Esophagus muscularis mucosa (tissue), 4 donors: Measurements from ENCODE around the gene ENPP4.

Experiments
- EP300 ChIP-seq: sonication (generic); formaldehyde crosslinking; IDR thresholded peaks from one replicate; pipeline ENCODE4 v1.6.1; 2017; ENCODE audit warnings: antibody characterized with exemption
- POLR2A ChIP-seq: fragments of 450-650 bp; IDR thresholded peaks from one replicate; pipeline ENCODE4 v1.6.1; 2017; ENCODE audit warnings: antibody characterized with exemption, moderate library complexity, mild to moderate bottlenecking, low read depth
- POLR2AphosphoS5 ChIP-seq, 2 donors: sonication (generic); formaldehyde crosslinking; IDR thresholded peaks; one replicate each; pipeline ENCODE4 v1.6.1; 2017; ENCODE audit warnings: antibody characterized with exemption in 2 of 2
- TF ChIP-seq, protein P1 (sequence below), 3 experiments: fragments of 200-600 bp in 2 of 3; fragments of 450-650 bp in 1 of 3; sonication (generic) in 2 of 3; IDR thresholded peaks; one replicate each; pipeline ENCODE4 v1.5.1; 2017 to 2019; ENCODE audit warnings: antibody characterized with exemption in 3 of 3, mild to moderate bottlenecking in 2 of 3, moderate library complexity in 1 of 3

DNA sequence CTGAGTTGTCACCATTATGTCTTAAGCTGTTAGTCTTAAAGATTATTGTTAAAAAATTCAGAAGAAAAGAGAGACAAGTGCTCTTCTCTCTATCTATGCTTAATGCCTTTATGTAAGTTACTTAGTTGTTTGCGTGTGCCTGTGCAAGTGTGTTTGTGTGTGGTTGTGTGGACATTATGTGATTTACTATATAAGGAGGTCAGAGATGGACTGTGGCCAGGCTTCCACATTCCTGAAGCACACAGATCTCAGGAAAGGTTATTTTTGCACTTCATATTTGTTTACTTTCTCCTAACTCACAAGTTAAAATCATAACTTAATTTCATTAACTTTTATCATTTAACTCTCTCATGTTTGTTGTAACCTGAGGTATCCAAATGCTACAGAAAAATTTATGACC is 14.5 kb downstream of the ENPP4 start:
- no peak for TF ChIP-seq POLR2AphosphoS5 (IDR thresholded peaks at IDR 0.05)
- TF ChIP-seq, protein P1, sequence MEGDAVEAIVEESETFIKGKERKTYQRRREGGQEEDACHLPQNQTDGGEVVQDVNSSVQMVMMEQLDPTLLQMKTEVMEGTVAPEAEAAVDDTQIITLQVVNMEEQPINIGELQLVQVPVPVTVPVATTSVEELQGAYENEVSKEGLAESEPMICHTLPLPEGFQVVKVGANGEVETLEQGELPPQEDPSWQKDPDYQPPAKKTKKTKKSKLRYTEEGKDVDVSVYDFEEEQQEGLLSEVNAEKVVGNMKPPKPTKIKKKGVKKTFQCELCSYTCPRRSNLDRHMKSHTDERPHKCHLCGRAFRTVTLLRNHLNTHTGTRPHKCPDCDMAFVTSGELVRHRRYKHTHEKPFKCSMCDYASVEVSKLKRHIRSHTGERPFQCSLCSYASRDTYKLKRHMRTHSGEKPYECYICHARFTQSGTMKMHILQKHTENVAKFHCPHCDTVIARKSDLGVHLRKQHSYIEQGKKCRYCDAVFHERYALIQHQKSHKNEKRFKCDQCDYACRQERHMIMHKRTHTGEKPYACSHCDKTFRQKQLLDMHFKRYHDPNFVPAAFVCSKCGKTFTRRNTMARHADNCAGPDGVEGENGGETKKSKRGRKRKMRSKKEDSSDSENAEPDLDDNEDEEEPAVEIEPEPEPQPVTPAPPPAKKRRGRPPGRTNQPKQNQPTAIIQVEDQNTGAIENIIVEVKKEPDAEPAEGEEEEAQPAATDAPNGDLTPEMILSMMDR (IDR thresholded peaks at IDR 0.05), result no peak
- TF ChIP-seq POLR2A, result no peak
- no peak for TF ChIP-seq EP300
